Naive thymus-derived CD4-positive, alpha-beta T cell (primary cell): Measurements from ENCODE around the gene PNRC1. TPM values are rescaled to one million over a fixed set of nuclear protein-coding genes. Genes with fewer than 3 reads are reported as not detected.
"Not testable (repeated sequence)": the region's sequence is repeated elsewhere in the genome, so short reads cannot be mapped to it uniquely, and the experiment has no call there.

ENCODE experiments used
- ATAC-seq: fragments of 150-1000 bp; cut with Tn5 transposase; 2 replicates; pipeline ENCODE4 v1.10.0; 2021; ENCODE audit warnings: mild to moderate bottlenecking, moderate library complexity
- CTCF ChIA-PET: fragments of 350-600 bp; sonication (Branson Sonifier 250); formaldehyde crosslinking; loops from one replicate; lab custom pipeline; 2021; ENCODE audit warnings: antibody characterized with exemption; lab: Charles Lee
- POLR2A ChIA-PET: fragments of 350-600 bp; sonication (Branson Sonifier 250); formaldehyde crosslinking; loops from one replicate; lab custom pipeline; 2021; ENCODE audit warnings: antibody characterized with exemption, inconsistent platforms; lab: Charles Lee
- DNase-seq, 9 donors: peaks; one replicate each; pipeline versions ENCODE4 v3.0.0 to v3.0.0-alpha.2; 2020 to 2022; ENCODE audit warnings: mixed read lengths in 1 of 9
- H3K27ac ChIP-seq: one replicate; pipeline ENCODE4 v1.7.0; 2013; ENCODE audit warnings: mild to moderate bottlenecking, low read depth, low read length, moderate library complexity
- H3K27me3 ChIP-seq, 2 donors: one replicate each; pipeline ENCODE4 v1.7.0; 2013; ENCODE audit warnings: low read length in 2 of 2, mild to moderate bottlenecking in 2 of 2, moderate library complexity in 2 of 2; ENCODE audit not compliant: control insufficient read depth in 2 of 2, insufficient read depth in 2 of 2
- H3K36me3 ChIP-seq, 3 experiments: 1 replicate in 2 of 3; 2 replicates in 1 of 3; pipeline ENCODE4 v1.7.0; 2013; ENCODE audit warnings: low read length in 3 of 3, mild to moderate bottlenecking in 3 of 3, moderate library complexity in 1 of 3; ENCODE audit not compliant: insufficient read depth in 3 of 3, control insufficient read depth in 2 of 3
- H3K4me1 ChIP-seq, 2 donors: one replicate each; pipeline ENCODE4 v1.7.0; 2013; ENCODE audit warnings: low read length in 2 of 2, mild to moderate bottlenecking in 2 of 2, moderate library complexity in 1 of 2; ENCODE audit not compliant: control insufficient read depth in 2 of 2, insufficient read depth in 2 of 2
- H3K4me3 ChIP-seq: 2 replicates; pipeline ENCODE4 v1.7.0; 2013; ENCODE audit warnings: mild to moderate bottlenecking, low read length
- H3K9me3 ChIP-seq, 3 experiments: 1 replicate in 2 of 3; 2 replicates in 1 of 3; pipeline ENCODE4 v1.7.0; 2013; ENCODE audit warnings: low read length in 3 of 3; ENCODE audit not compliant: control insufficient read depth in 2 of 3
- H3K27ac Mint-ChIP-seq, 9 donors: one replicate each; pipeline ENCODE4 v1.8.0; 2020 to 2022; ENCODE audit warnings: mixed read lengths in 9 of 9, mild to moderate bottlenecking in 8 of 9, moderate library complexity in 5 of 9, inconsistent platforms in 2 of 9
- H3K27me3 Mint-ChIP-seq, 5 donors: one replicate each; pipeline ENCODE4 v1.8.0; 2021 to 2022; ENCODE audit warnings: mixed read lengths in 5 of 5, mild to moderate bottlenecking in 1 of 5
- H3K36me3 Mint-ChIP-seq, 5 donors: one replicate each; pipeline ENCODE4 v1.8.0; 2020 to 2022; ENCODE audit warnings: mixed read lengths in 5 of 5, mild to moderate bottlenecking in 3 of 5, inconsistent platforms in 1 of 5
- H3K4me1 Mint-ChIP-seq, 7 donors: one replicate each; pipeline ENCODE4 v1.8.0; 2020 to 2022; ENCODE audit warnings: mixed read lengths in 7 of 7, mild to moderate bottlenecking in 3 of 7, inconsistent platforms in 1 of 7
- H3K4me3 Mint-ChIP-seq, 10 donors: one replicate each; pipeline ENCODE4 v1.8.0; 2020 to 2022; ENCODE audit warnings: mild to moderate bottlenecking in 10 of 10, mixed read lengths in 10 of 10, moderate library complexity in 6 of 10, inconsistent platforms in 2 of 10
- H3K9me3 Mint-ChIP-seq, 11 donors: one replicate each; pipeline ENCODE4 v1.8.0; 2020 to 2022; ENCODE audit warnings: mixed read lengths in 11 of 11, mild to moderate bottlenecking in 4 of 11, inconsistent platforms in 1 of 11, moderate library complexity in 1 of 11
- intact Hi-C, 2 donors: fragments of 100-400 bp; cut with micrococcal nuclease; formaldehyde crosslinking; loops; one replicate each; pipeline ENCODE4 v1.15.1; 2023
- polyA plus RNA-seq, 2 donors: library from polyadenylated mRNA; unstranded; fragments of 300-500 nt; fragmentation: Illumina TruSeq; gene quantifications; one replicate each; pipeline ENCODE4 v1.2.3, GENCODE V29; 2021
- total RNA-seq, 6 experiments: library from RNA in 5 of 6; stranded (reverse) in 5 of 6; gene quantifications; 1 replicate in 5 of 6; 2 replicates in 1 of 6; pipeline ENCODE4 v1.2.3 and lab custom pipeline; 2021 to 2026

The PNRC1 gene
- total RNA-seq (100 to 1,000 TPM; 108 to 822 (median 763) TPM), polyA plus RNA-seq (100 to 1,000 TPM; 755 to 789 TPM), total RNA-seq (lab: John Stamatoyannopoulos, UW) (975 reads per million, percentile 99 among the genes with 10 or more reads in this experiment)

GRCh38 chr6:89080281-89081128 lies at the start of gene PNRC1:
Gene PNRC1 (plus strand): TSS chr6:89080751. CDS start chr6:89080895, 144 bp downstream.
- ChIA-PET CTCF (interaction anchor here (0.5 to 2.0 kb wide), 8 partner anchors 65 to 1933 kb away, joined by 3 to 12 read pairs (median 4); partner anchors contain the start of gene PM20D2), POLR2A (interaction anchor here (0.6 to 8.4 kb wide), 43 partner anchors 9 to 1491 kb away, joined by 3 to 115 read pairs (median 5); partner anchors contain the start of genes AKIRIN2, LYRM2, ORC3 and PM20D2)
- Histone ChIP-seq H3K9me3 (no peaks in the 10 kb centered on the region), H3K36me3 (peaks cover 8 to 32% (median 20%) of the 10 kb centered on the region in 3 experiments), H3K27ac (peak within 1 kb of the TSS; percentile 100), H3K4me1 (peaks cover 27 to 33% of the 10 kb centered on the region in 2 donors), H3K4me3 (peak within 1 kb of the TSS; percentile 96), H3K27me3 (no peaks in the 10 kb centered on the region)
- intact Hi-C loops = loop anchor here (1.0 to 5.0 kb wide), 24 partner anchors 37 to 1926 kb away; partner anchors contain the start of genes CFAP206 (in 2 of the 2), LYRM2 (in 2 of the 2), MAP3K7 (in 2 of the 2) and MDN1 (in 2 of the 2)
- DNase-seq (peak; percentile 99 to 100 (median 100)), ATAC-seq (peak; percentile 86)
- Mint-ChIP-seq H3K4me1 (peaks cover 28 to 51% (median 39%) of the 10 kb centered on the region in 7 donors), H3K27me3 (peaks cover 0 to 4% (median 0%) of the 10 kb centered on the region in 5 donors), H3K9me3 (peaks cover 0 to 18% (median 0%) of the 10 kb centered on the region in 11 donors), H3K27ac (peak within 1 kb of the TSS; percentile 92 to 99 (median 98)), H3K36me3 (peaks cover 11 to 35% (median 28%) of the 10 kb centered on the region in 5 donors), H3K4me3 (peak within 1 kb of the TSS; percentile 91 to 99 (median 98))

- Mint-ChIP-seq H3K27me3 (peaks cover 0 to 24% (median 3%) of the 10 kb centered on the region in 5 donors), H3K4me3 (no peak overlapping the region), H3K36me3 (peaks cover 0 to 1% (median 0%) of the 10 kb centered on the region in 5 donors), H3K9me3 (peaks cover 0 to 10% (median 6%) of the 10 kb centered on the region in 11 donors), H3K4me1 (peaks cover 0 to 7% (median 3%) of the 10 kb centered on the region in 7 donors), H3K27ac (no peak overlapping the region)
- Histone ChIP-seq H3K36me3 (no peaks in the 10 kb centered on the region), H3K4me3 (no peak overlapping the region), H3K27ac (no peak overlapping the region), H3K27me3 (no peaks in the 10 kb centered on the region), H3K9me3 (peaks cover 0 to 7% (median 4%) of the 10 kb centered on the region in 3 experiments), H3K4me1 (no peaks in the 10 kb centered on the region)
- intact Hi-C loops = loop anchor here (1.0 to 5.0 kb wide), 2 partner anchors 45 to 48 kb away; partner anchors contain the start of gene PNRC1 (in 1 of the 2)
- ATAC-seq = no peak
- peak in 2 of 9 donors; percentile 10 to 22 for DNase-seq
- ChIA-PET CTCF (no interaction called here), POLR2A (interaction anchor here (0.6 kb wide), 1 partner anchor 47 kb away, joined by 4 read pairs; no protein-coding TSS in a partner anchor)
These were observed 48.0 kb upstream of the PNRC1 start for GRCh38 chr6:89032599-89032998.

GRCh38 chr6:89033461-89033860 lies 47.1 kb upstream of the PNRC1 start:
- H3K4me3 Mint-ChIP-seq = no peak overlapping the region
- Histone ChIP-seq H3K4me3 (no peak overlapping the region), H3K4me1 (no peaks in the 10 kb centered on the region), H3K36me3 (no peaks in the 10 kb centered on the region), H3K27ac (no peak overlapping the region), H3K27me3 (no peaks in the 10 kb centered on the region), H3K9me3 (peaks cover 0 to 14% (median 4%) of the 10 kb centered on the region in 3 experiments)
- CTCF ChIA-PET = no interaction called here
- no peak for ATAC-seq
- POLR2A ChIA-PET = interaction anchor here (0.6 kb wide), 1 partner anchor 46 kb away, joined by 4 read pairs; no protein-coding TSS in a partner anchor
- H3K27me3 Mint-ChIP-seq = peaks cover 0 to 18% (median 0%) of the 10 kb centered on the region in 5 donors
- peaks cover 0 to 19% (median 14%) of the 10 kb centered on the region in 11 donors for H3K9me3 Mint-ChIP-seq
- no peak overlapping the region for H3K27ac Mint-ChIP-seq
- peaks cover 0 to 7% (median 2%) of the 10 kb centered on the region in 5 donors for H3K36me3 Mint-ChIP-seq
- intact Hi-C loops = loop anchor here in 1 of 2 donors (5.0 kb wide), 1 partner anchor 44 kb away; no protein-coding TSS in a partner anchor
- no peak for DNase-seq
- H3K4me1 Mint-ChIP-seq = peaks cover 0 to 7% (median 3%) of the 10 kb centered on the region in 7 donors

- H3K4me1 Mint-ChIP-seq, H3K27ac Mint-ChIP-seq, H3K27me3 ChIP-seq, H3K36me3 ChIP-seq, H3K4me3 Mint-ChIP-seq, DNase-seq, POLR2A ChIA-PET, H3K4me3 ChIP-seq, CTCF ChIA-PET, H3K4me1 ChIP-seq, H3K27ac ChIP-seq, ATAC-seq: not testable (repeated sequence)
- intact Hi-C loops = loop anchor here in 1 of 2 donors (5.0 kb wide), 1 partner anchor 43 kb away; no protein-coding TSS in a partner anchor
- H3K36me3 Mint-ChIP-seq = peaks cover 0 to 13% (median 8%) of the 10 kb centered on the region in 5 donors
- peaks cover 0 to 25% (median 21%) of the 10 kb centered on the region in 11 donors for H3K9me3 Mint-ChIP-seq
- H3K9me3 ChIP-seq = peaks cover 0 to 18% (median 4%) of the 10 kb centered on the region in 3 experiments
- H3K27me3 Mint-ChIP-seq = peaks cover 0 to 13% (median 0%) of the 10 kb centered on the region in 5 donors
These were observed 46.4 kb upstream of the PNRC1 start for GRCh38 chr6:89034116-89034515.

GRCh38 chr6:89034586-89035251 lies 45.8 kb upstream of the PNRC1 start:
- ChIA-PET POLR2A (no interaction called here), CTCF (no interaction called here)
- Mint-ChIP-seq H3K27me3 (peaks cover 0 to 9% (median 0%) of the 10 kb centered on the region in 5 donors), H3K9me3 (peaks cover 0 to 27% (median 22%) of the 10 kb centered on the region in 11 donors), H3K36me3 (peaks cover 0 to 14% (median 9%) of the 10 kb centered on the region in 5 donors), H3K4me1 (peaks cover 0 to 7% (median 3%) of the 10 kb centered on the region in 7 donors), H3K4me3 (no peak overlapping the region), H3K27ac (no peak overlapping the region)
- Histone ChIP-seq H3K36me3 (no peaks in the 10 kb centered on the region), H3K27me3 (no peaks in the 10 kb centered on the region), H3K27ac (no peak overlapping the region), H3K4me3 (no peak overlapping the region), H3K9me3 (peaks cover 0 to 18% (median 4%) of the 10 kb centered on the region in 3 experiments), H3K4me1 (no peaks in the 10 kb centered on the region)
- peak; percentile 88 for ATAC-seq
- intact Hi-C loops = loop anchor here in 1 of 2 donors (5.0 kb wide), 1 partner anchor 43 kb away; no protein-coding TSS in a partner anchor
- no peak for DNase-seq
